ENCODE measurements around the gene GOPC. TPM values are rescaled to one million over a fixed set of nuclear protein-coding genes. Genes with fewer than 3 reads are reported as not detected.
A peak's percentile ranks its signal among the peaks of the same experiment; 100 is the strongest.

The GOPC gene
- total RNA-seq, 1 experiment from 2014 or later: 33.5 TPM

- peaks cover 40% of the 10 kb centered on the region for H3K36me3 Mint-ChIP-seq (ENCODE audit: insufficient read depth, unreplicated experiment)
- H3K4me1 Mint-ChIP-seq (ENCODE audit: low read depth, unreplicated experiment): peaks cover 19% of the 10 kb centered on the region
- DNase-seq: no peak
- no peaks in the 10 kb centered on the region for H3K9me3 Mint-ChIP-seq (ENCODE audit: low read depth, unreplicated experiment)
- CTCF ChIA-PET: interaction anchor here (0.8 to 1.1 kb wide), 2 partner anchors 33 to 152 kb away, joined by 3 to 6 read pairs; no protein-coding TSS in a partner anchor
- no TSS peak for BruUV-seq (replicated peaks)
- TF ChIP-seq, protein P1, sequence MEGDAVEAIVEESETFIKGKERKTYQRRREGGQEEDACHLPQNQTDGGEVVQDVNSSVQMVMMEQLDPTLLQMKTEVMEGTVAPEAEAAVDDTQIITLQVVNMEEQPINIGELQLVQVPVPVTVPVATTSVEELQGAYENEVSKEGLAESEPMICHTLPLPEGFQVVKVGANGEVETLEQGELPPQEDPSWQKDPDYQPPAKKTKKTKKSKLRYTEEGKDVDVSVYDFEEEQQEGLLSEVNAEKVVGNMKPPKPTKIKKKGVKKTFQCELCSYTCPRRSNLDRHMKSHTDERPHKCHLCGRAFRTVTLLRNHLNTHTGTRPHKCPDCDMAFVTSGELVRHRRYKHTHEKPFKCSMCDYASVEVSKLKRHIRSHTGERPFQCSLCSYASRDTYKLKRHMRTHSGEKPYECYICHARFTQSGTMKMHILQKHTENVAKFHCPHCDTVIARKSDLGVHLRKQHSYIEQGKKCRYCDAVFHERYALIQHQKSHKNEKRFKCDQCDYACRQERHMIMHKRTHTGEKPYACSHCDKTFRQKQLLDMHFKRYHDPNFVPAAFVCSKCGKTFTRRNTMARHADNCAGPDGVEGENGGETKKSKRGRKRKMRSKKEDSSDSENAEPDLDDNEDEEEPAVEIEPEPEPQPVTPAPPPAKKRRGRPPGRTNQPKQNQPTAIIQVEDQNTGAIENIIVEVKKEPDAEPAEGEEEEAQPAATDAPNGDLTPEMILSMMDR (IDR thresholded peaks at IDR 0.05; ENCODE audit: unreplicated experiment): no peak
- intact Hi-C loops (cut with micrococcal nuclease; ENCODE audit: unreplicated experiment): loop anchor here (5.0 kb wide), 1 partner anchor 226 kb away; no protein-coding TSS in a partner anchor
- peak overlapping the region; percentile 98 for H3K27ac Mint-ChIP-seq (ENCODE audit: unreplicated experiment)
- no peaks in the 10 kb centered on the region for H3K27me3 Mint-ChIP-seq (ENCODE audit: unreplicated experiment)
- peak overlapping the region; percentile 99 for H3K4me3 Mint-ChIP-seq (ENCODE audit: low read depth, unreplicated experiment)
These were observed 530 bp downstream of the GOPC start for GRCh38 chr6:117601811-117602150.

DNA sequence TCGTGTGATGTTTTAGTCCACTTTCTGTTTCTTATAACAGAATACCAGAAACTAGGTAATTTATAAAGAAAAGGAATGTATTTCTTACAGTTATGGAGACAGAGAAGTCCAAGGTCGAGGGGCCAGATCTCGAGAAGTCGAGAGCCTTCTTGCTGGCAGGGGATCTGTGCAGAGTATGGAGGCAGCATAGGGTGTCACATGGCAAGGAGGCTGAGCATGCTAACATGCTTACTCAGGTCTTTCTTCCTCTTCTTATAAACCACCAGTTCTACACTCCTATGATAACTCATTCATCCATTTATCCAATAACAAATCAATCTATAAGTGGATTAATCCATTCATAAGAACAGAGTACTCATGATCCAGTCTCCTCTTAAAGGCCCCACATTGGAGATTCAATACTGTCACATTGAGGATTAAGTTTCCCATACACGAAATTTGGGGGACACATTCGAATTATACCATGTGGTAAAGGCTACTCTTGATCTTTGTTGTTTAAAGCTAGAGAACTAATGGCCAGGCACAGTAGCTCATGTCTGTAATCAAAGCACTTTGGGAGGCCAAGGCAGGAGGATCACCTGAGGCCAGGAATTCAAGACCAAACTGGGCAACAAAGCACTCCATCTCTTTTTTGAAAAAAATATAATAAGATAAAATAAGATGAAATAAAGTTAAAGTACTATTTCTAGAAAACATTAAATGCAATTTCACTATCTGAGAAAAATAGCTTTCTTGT, 2.1 kb downstream of the GOPC start:
- CTCF ChIA-PET: no interaction called here
- Mint-ChIP-seq H3K27me3 (ENCODE audit: unreplicated experiment) (no peaks in the 10 kb centered on the region), H3K9me3 (ENCODE audit: low read depth, unreplicated experiment) (no peaks in the 10 kb centered on the region), H3K4me1 (ENCODE audit: low read depth, unreplicated experiment) (peaks cover 19% of the 10 kb centered on the region), H3K27ac (ENCODE audit: unreplicated experiment) (peak overlapping the region; percentile 47), H3K36me3 (ENCODE audit: insufficient read depth, unreplicated experiment) (peaks cover 40% of the 10 kb centered on the region), H3K4me3 (ENCODE audit: low read depth, unreplicated experiment) (peak overlapping the region; percentile 99)
- intact Hi-C loops (cut with micrococcal nuclease; ENCODE audit: unreplicated experiment): loop anchor here (5.0 kb wide), 1 partner anchor 227 kb away; no protein-coding TSS in a partner anchor
- TF ChIP-seq, protein P1 (IDR thresholded peaks at IDR 0.05; ENCODE audit: unreplicated experiment): no peak
- DNase-seq: no peak
- no TSS peak for BruUV-seq (replicated peaks)

DNA sequence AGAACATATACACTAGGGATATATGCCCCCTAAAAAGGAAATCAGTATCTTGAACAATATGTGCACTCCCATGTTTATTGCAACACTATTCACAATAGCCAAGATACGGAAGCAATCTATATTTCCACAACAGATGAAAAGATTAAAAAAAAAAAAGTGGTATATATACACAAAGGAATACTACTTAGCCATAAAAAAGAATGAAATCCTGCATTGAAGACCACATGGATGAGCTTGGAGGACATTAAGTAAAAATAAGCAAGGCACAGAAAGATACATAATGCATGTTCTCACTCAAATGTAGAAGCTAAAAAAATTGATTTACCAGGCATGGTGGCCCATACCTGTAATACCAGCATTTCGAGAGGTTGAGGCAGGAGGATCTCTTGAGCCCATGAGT, 4.6 kb downstream of the GOPC start:
- DNase-seq: no peak
- H3K4me3 Mint-ChIP-seq (ENCODE audit: low read depth, unreplicated experiment): no peak overlapping the region
- no peaks in the 10 kb centered on the region for H3K9me3 Mint-ChIP-seq (ENCODE audit: low read depth, unreplicated experiment)
- peaks cover 36% of the 10 kb centered on the region for H3K36me3 Mint-ChIP-seq (ENCODE audit: insufficient read depth, unreplicated experiment)
- BruUV-seq (replicated peaks): no TSS peak
- H3K27ac Mint-ChIP-seq (ENCODE audit: unreplicated experiment): no peak overlapping the region
- H3K4me1 Mint-ChIP-seq (ENCODE audit: low read depth, unreplicated experiment): peaks cover 19% of the 10 kb centered on the region
- intact Hi-C loops (cut with micrococcal nuclease; ENCODE audit: unreplicated experiment): no loop called here
- TF ChIP-seq, protein P1 (IDR thresholded peaks at IDR 0.05; ENCODE audit: unreplicated experiment): no peak
- CTCF ChIA-PET: no interaction called here
- no peaks in the 10 kb centered on the region for H3K27me3 Mint-ChIP-seq (ENCODE audit: unreplicated experiment)

GRCh38 chr6:117595099-117595923, 7.0 kb downstream of the GOPC start:
- TF ChIP-seq, protein P1 (IDR thresholded peaks at IDR 0.05; ENCODE audit: unreplicated experiment): no peak
- no peaks in the 10 kb centered on the region for H3K9me3 Mint-ChIP-seq (ENCODE audit: low read depth, unreplicated experiment)
- H3K36me3 Mint-ChIP-seq (ENCODE audit: insufficient read depth, unreplicated experiment): peaks cover 11% of the 10 kb centered on the region
- no TSS peak for BruUV-seq (replicated peaks)
- intact Hi-C loops (cut with micrococcal nuclease; ENCODE audit: unreplicated experiment): no loop called here
- H3K4me3 Mint-ChIP-seq (ENCODE audit: low read depth, unreplicated experiment): no peak overlapping the region
- H3K27ac Mint-ChIP-seq (ENCODE audit: unreplicated experiment): no peak overlapping the region
- no peaks in the 10 kb centered on the region for H3K27me3 Mint-ChIP-seq (ENCODE audit: unreplicated experiment)
- DNase-seq: no peak
- peaks cover 18% of the 10 kb centered on the region for H3K4me1 Mint-ChIP-seq (ENCODE audit: low read depth, unreplicated experiment)
- CTCF ChIA-PET: no interaction called here

Data from Calu3 (cell line).